Endothelial cell of umbilical vein (primary cell): ENCODE results near the gene INPP4B. TPM values are rescaled to one million over a fixed set of nuclear protein-coding genes. Genes with fewer than 3 reads are reported as not detected.

Experiments used
- BruUV-seq: library from RNA; stranded (reverse); fragments of 400-500 nt; replicated peaks from 2 replicates; lab custom pipeline; 2021; lab: Mats Ljungman, UMichigan
- CTCF ChIA-PET: fragments of 300-600, 350-600 bp; sonication (Branson Sonifier 250); formaldehyde crosslinking; loops from one replicate; lab custom pipeline; 2021; ENCODE audit warnings: antibody characterized with exemption, inconsistent platforms; lab: Charles Lee
- POLR2A ChIA-PET: fragments of 300-600, 350-600 bp; sonication (Branson Sonifier 250); formaldehyde crosslinking; loops from one replicate; lab custom pipeline; 2021; ENCODE audit warnings: antibody characterized with exemption, inconsistent platforms; lab: Charles Lee
- DNase-seq: peaks from one replicate; pipeline ENCODE4 v3.0.0-alpha.2; 2011; ENCODE audit warnings: low read depth, low spot score
- FAIRE-seq: peaks from 2 replicates; lab custom pipeline; 2011; peaks lifted over from hg19 to GRCh38; lab: Jason Lieb, UNC
- H2AFZ ChIP-seq: 2 replicates; pipeline ENCODE4 v1.6.0; 2012; ENCODE audit warnings: low read depth, low read length, control low read depth, inconsistent platforms
- H3K27ac ChIP-seq: 2 replicates; pipeline ENCODE4 v1.5.1; 2011; ENCODE audit warnings: low read depth, mild to moderate bottlenecking, control low read depth, low read length, moderate library complexity; ENCODE audit not compliant: insufficient read depth
- H3K27me3 ChIP-seq, 2 experiments: 2 replicates each; pipeline versions ENCODE4 v1.6.0 to v1.6.1; 2011; ENCODE audit warnings: low read length in 2 of 2, mixed read lengths in 1 of 2; ENCODE audit not compliant: control insufficient read depth in 2 of 2, insufficient read depth in 2 of 2
- H3K36me3 ChIP-seq, 2 experiments: 2 replicates in 1 of 2; 3 replicates in 1 of 2; pipeline ENCODE4 v1.5.1; 2011; ENCODE audit warnings: low read length in 2 of 2, mild to moderate bottlenecking in 1 of 2, moderate library complexity in 1 of 2; ENCODE audit not compliant: control insufficient read depth in 2 of 2, insufficient read depth in 2 of 2; ENCODE audit errors: extremely low read depth in 1 of 2
- H3K4me1 ChIP-seq: 3 replicates; pipeline ENCODE4 v1.5.1; 2011; ENCODE audit warnings: mild to moderate bottlenecking, low read length; ENCODE audit not compliant: control insufficient read depth, insufficient read depth; ENCODE audit errors: extremely low read depth
- H3K4me2 ChIP-seq: 2 replicates; pipeline ENCODE4 v1.6.1; 2011; ENCODE audit warnings: low read length, control low read depth, mixed read lengths; ENCODE audit not compliant: insufficient read depth
- H3K4me3 ChIP-seq, 3 experiments: fragments of 200-600 bp in 1 of 3; sonication (generic), shearing (Covaris generic) in 1 of 3; replicated peaks in 1 of 3; 2 replicates each; pipeline ENCODE4 v1.5.1; 2011 to 2016; ENCODE audit warnings: control low read depth in 3 of 3, low read length in 3 of 3, mild to moderate bottlenecking in 2 of 3, inconsistent platforms in 1 of 3, low read depth in 1 of 3, moderate library complexity in 1 of 3; ENCODE audit not compliant: insufficient read depth in 1 of 3
- H3K79me2 ChIP-seq: 2 replicates; pipeline ENCODE4 v1.6.0; 2012; ENCODE audit warnings: low read length, inconsistent platforms; ENCODE audit not compliant: control insufficient read depth, insufficient read depth
- H3K9ac ChIP-seq: replicated peaks from 2 replicates; pipeline ENCODE3; 2011; ENCODE audit warnings: low read length, control low read depth; ENCODE audit not compliant: insufficient read depth; ENCODE audit errors: extremely low read depth
- H3K9me1 ChIP-seq: replicated peaks from 3 replicates; pipeline ENCODE4 v1.6.0; 2011; ENCODE audit warnings: mild to moderate bottlenecking, low read length; ENCODE audit not compliant: control insufficient read depth, insufficient read depth; ENCODE audit errors: extremely low read depth
- H3K9me3 ChIP-seq: replicated peaks from 2 replicates; pipeline ENCODE4 v1.5.1; 2012; ENCODE audit warnings: low read length, inconsistent platforms; ENCODE audit not compliant: control insufficient read depth, insufficient read depth
- H4K20me1 ChIP-seq: replicated peaks from 2 replicates; pipeline ENCODE3; 2011; ENCODE audit warnings: mild to moderate bottlenecking, low read length; ENCODE audit not compliant: control insufficient read depth, insufficient read depth; ENCODE audit errors: extremely low read depth
- EZH2 ChIP-seq: IDR thresholded peaks from 2 replicates; pipeline ENCODE4 v1.6.1; 2012; ENCODE audit warnings: borderline replicate concordance, low read depth, mild to moderate bottlenecking, moderate library complexity, low read length, inconsistent platforms; ENCODE audit not compliant: severe bottlenecking
- FOS ChIP-seq: IDR thresholded peaks from 2 replicates; pipeline ENCODE4 v1.6.1; 2011; ENCODE audit warnings: mild to moderate bottlenecking, low read length, moderate library complexity, borderline replicate concordance; ENCODE audit not compliant: insufficient read depth
- GATA2 ChIP-seq: IDR thresholded peaks from 2 replicates; pipeline ENCODE4 v1.7.0; 2011; ENCODE audit warnings: low read depth, mild to moderate bottlenecking, moderate library complexity, mixed read lengths, low read length; ENCODE audit not compliant: insufficient read length, insufficient read depth
- JUN ChIP-seq: IDR thresholded peaks from 2 replicates; pipeline ENCODE4 v1.6.1; 2011; ENCODE audit warnings: borderline replicate concordance, low read depth; ENCODE audit not compliant: insufficient read length, insufficient read depth
- MYC ChIP-seq: IDR thresholded peaks from one replicate; pipeline ENCODE4 v1.6.1; 2011; ENCODE audit warnings: mild to moderate bottlenecking, low read depth, low read length
- POLR2A ChIP-seq: IDR thresholded peaks from 2 replicates; pipeline ENCODE4 v1.6.1; 2012; ENCODE audit warnings: low read depth, mild to moderate bottlenecking, control low read depth, low read length
- POLR2AphosphoS5 ChIP-seq: IDR thresholded peaks from 2 replicates; pipeline ENCODE4 v1.6.1; 2012; ENCODE audit warnings: low read depth, mild to moderate bottlenecking, control low read depth, low read length, moderate library complexity; ENCODE audit not compliant: insufficient read depth
- dilution Hi-C: fragments of 300-500 bp; cut with MboI; formaldehyde crosslinking; loops from one replicate; pipeline ENCODE4 v1.15.0; 2019; ENCODE audit warnings: low sequenced_read_pairs; ENCODE audit not compliant: extremely low pct_ligation_motif_present
- intact Hi-C: fragments of 100-400 bp; cut with micrococcal nuclease; formaldehyde crosslinking; loops from one replicate; pipeline ENCODE4 v1.10.0; 2022
- polyA plus RNA-seq, 4 experiments: library from polyadenylated mRNA; depleted of rRNA in 3 of 4; stranded (reverse) in 3 of 4; unstranded in 1 of 4; fragments of >200 nt; gene quantifications; 2 replicates each; pipeline versions ENCODE4 v1.2.1 to v1.2.3, GENCODE V29; 2011 to 2012; ENCODE audit warnings: missing spikeins in 1 of 4
- total RNA-seq: library from RNA; stranded (reverse); gene quantifications from 2 replicates; pipeline ENCODE4 v1.2.3, GENCODE V29; 2021
- TF ChIP-seq, protein P1 (sequence below): IDR thresholded peaks from 2 replicates; pipeline ENCODE4 v1.6.1; 2011; ENCODE audit not compliant: insufficient read depth, insufficient read length
- TF ChIP-seq, protein P2 (sequence below), 2 donors: IDR thresholded peaks; 1 replicate in 1 of 2; 2 replicates in 1 of 2; pipeline ENCODE4 v1.5.1; 2011; ENCODE audit warnings: low read length in 2 of 2, mild to moderate bottlenecking in 2 of 2, moderate library complexity in 2 of 2, control low read depth in 1 of 2, inconsistent platforms in 1 of 2, low read depth in 1 of 2; ENCODE audit not compliant: insufficient read depth in 1 of 2; ENCODE audit errors: extremely low read depth in 1 of 2

INPP4B gene
- total and polyA plus RNA-seq, 2 donors (not counting 3 experiments of a cell fraction or from before 2014, with no cell fraction given) = 0.41 to 3.1 TPM

DNA sequence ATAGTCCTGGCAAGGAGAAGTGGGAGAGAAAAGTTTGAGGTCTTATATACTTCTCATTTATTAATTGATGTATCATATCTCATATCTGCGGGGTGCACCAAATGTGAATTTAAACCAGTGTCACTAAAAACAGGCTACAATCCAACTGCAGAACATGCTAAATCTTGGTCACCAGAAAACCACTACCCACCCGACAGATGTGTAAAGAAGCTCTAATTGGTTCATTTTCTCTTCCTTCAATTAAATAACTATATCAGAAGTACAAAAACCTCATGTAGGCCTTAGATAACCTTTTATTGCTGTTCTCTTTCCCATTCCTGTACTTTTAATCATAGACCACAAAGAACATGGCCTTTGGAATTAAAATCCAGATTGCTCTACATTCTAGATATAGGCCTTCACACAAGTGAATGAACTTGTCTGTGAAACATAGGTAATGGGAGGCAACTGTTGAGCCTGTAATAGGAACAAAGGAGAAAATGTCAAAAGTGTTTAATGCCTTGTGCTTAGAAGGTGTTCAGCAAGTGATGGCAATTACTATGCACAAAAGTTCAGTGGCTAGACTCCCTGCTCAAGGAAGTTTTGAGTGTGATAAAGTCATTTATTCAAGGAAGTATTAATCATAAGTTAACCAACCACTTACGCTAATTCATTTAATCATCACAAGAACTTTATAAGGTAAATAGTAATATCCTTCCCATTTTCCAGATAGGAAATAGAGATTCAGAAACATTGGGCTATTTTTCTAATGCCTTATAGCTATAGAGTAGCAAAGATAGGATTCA is 425.6 kb downstream of the INPP4B start:
- Histone ChIP-seq H3K4me1 (peaks cover 18% of the 10 kb centered on the region), H3K9me1 (no peaks in the 10 kb centered on the region), H2AFZ (no peak overlapping the region), H3K9me3 (no peaks in the 10 kb centered on the region), H4K20me1 (no peaks in the 10 kb centered on the region), H3K36me3 (no peaks in the 10 kb centered on the region), H3K79me2 (no peaks in the 10 kb centered on the region), H3K9ac (no peak overlapping the region), H3K4me2 (peak overlapping the region; percentile 8), H3K27ac (no peak overlapping the region), H3K27me3 (no peaks in the 10 kb centered on the region), H3K4me3 (no peak overlapping the region)
- FAIRE-seq = peak; percentile 79
- ChIA-PET CTCF (interaction anchor here (0.8 to 2.4 kb wide), 7 partner anchors 9 to 430 kb away, joined by 3 to 8 read pairs (median 3); no protein-coding TSS in a partner anchor), POLR2A (no interaction called here)
- dilution Hi-C loops = no loop called here
- intact Hi-C loops = loop anchor here (2.0 kb wide), 1 partner anchor 16 kb away; no protein-coding TSS in a partner anchor
- DNase-seq = peak; percentile 55
- BruUV-seq = no TSS peak
- TF ChIP-seq POLR2A (no peak), POLR2AphosphoS5 (peak; percentile 23), FOS (peak; percentile 58), GATA2 (peak; percentile 81)
- TF ChIP-seq, protein P1, sequence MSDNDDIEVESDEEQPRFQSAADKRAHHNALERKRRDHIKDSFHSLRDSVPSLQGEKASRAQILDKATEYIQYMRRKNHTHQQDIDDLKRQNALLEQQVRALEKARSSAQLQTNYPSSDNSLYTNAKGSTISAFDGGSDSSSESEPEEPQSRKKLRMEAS = no peak

DNA sequence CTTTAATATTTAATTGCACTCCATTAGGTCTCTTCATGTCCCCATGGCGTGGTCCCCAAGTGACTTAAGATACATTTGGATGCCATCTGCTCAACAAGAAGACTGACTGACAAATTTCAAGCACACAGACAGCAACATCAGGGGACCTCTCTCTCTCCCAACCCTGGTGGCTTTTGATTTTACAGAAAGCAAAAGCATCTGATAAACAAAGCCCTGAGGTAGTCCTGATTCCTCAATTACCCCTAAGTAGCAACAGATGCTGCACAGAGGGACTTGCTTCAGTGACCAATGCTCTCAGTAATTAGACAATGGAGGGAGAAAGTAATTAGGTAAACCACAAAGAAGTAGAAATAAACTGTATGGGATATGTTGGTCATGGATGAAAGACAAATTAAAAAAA is 426.4 kb downstream of the INPP4B start:
- no peak for FAIRE-seq
- CTCF ChIA-PET = interaction anchor here (1.2 to 2.4 kb wide), 2 partner anchors 8 to 14 kb away, joined by 3 to 8 read pairs; no protein-coding TSS in a partner anchor
- POLR2A ChIA-PET = no interaction called here

More for the DNA sequence above, 426.4 kb downstream of the INPP4B start:
- Histone ChIP-seq H3K79me2 (no peaks in the 10 kb centered on the region), H3K4me3 (no peak overlapping the region), H4K20me1 (no peaks in the 10 kb centered on the region), H3K4me2 (no peak overlapping the region), H2AFZ (no peak overlapping the region), H3K4me1 (peaks cover 18% of the 10 kb centered on the region), H3K36me3 (no peaks in the 10 kb centered on the region), H3K27me3 (no peaks in the 10 kb centered on the region), H3K27ac (no peak overlapping the region), H3K9me3 (no peaks in the 10 kb centered on the region), H3K9ac (no peak overlapping the region), H3K9me1 (no peaks in the 10 kb centered on the region)
- dilution Hi-C loops (no loop called here), intact Hi-C loops (loop anchor here (2.0 kb wide), 1 partner anchor 15 kb away; no protein-coding TSS in a partner anchor)
- TF ChIP-seq, protein P2, sequence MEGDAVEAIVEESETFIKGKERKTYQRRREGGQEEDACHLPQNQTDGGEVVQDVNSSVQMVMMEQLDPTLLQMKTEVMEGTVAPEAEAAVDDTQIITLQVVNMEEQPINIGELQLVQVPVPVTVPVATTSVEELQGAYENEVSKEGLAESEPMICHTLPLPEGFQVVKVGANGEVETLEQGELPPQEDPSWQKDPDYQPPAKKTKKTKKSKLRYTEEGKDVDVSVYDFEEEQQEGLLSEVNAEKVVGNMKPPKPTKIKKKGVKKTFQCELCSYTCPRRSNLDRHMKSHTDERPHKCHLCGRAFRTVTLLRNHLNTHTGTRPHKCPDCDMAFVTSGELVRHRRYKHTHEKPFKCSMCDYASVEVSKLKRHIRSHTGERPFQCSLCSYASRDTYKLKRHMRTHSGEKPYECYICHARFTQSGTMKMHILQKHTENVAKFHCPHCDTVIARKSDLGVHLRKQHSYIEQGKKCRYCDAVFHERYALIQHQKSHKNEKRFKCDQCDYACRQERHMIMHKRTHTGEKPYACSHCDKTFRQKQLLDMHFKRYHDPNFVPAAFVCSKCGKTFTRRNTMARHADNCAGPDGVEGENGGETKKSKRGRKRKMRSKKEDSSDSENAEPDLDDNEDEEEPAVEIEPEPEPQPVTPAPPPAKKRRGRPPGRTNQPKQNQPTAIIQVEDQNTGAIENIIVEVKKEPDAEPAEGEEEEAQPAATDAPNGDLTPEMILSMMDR (IDR thresholded peaks at IDR 0.05; ENCODE audit: extremely low read depth in 1 of 2, insufficient read depth in 1 of 2, low read depth in 1 of 2, low read length in 2 of 2) = no peak
- no peak for TF ChIP-seq EZH2
- no peak for TF ChIP-seq POLR2AphosphoS5
- no peak for TF ChIP-seq POLR2A
- TF ChIP-seq JUN = no peak
- no peak for TF ChIP-seq GATA2
- TF ChIP-seq, protein P1 = no peak
- no peak for TF ChIP-seq FOS
- no peak for TF ChIP-seq MYC
- DNase-seq = no peak
- BruUV-seq = no TSS peak
